HG02885 (cell line): ENCODE measurements around the gene OLAH.
"Not testable (repeated sequence)": the region's sequence is repeated elsewhere in the genome, so short reads cannot be mapped to it uniquely, and the experiment has no call there.

Experiments
- ATAC-seq: cut with Tn5 transposase; IDR thresholded peaks from one replicate; pipeline ENCODE4 v1.9.1; 2021; ENCODE audit warnings: mild to moderate bottlenecking; ENCODE audit not compliant: unreplicated experiment, poor library complexity

OLAH gene

DNA sequence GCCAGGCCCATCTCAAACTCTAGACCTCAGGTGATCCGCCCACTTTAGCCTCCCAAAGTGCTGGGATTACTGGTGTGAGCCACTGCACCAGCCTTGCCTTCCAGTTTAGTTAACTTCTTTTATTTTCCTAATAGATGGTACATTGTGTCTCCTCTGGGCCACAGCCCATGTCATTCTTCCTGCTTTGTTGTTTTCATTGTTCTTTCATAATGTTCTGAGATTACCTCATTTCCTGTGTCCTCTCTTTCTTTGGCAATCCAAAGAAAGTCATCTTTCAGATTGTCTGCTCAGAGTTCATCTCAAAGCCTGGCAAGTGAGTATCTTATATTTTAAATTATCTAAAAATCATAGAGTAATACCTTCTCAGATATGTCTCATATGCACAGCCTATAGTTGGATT lies at the start of gene OLAH:
Gene OLAH (plus strand): TSS at position 270 of the 400 bp plus-strand sequence. CDS start 3,346 bp downstream, outside the sequence.
- no peak for ATAC-seq

DNA sequence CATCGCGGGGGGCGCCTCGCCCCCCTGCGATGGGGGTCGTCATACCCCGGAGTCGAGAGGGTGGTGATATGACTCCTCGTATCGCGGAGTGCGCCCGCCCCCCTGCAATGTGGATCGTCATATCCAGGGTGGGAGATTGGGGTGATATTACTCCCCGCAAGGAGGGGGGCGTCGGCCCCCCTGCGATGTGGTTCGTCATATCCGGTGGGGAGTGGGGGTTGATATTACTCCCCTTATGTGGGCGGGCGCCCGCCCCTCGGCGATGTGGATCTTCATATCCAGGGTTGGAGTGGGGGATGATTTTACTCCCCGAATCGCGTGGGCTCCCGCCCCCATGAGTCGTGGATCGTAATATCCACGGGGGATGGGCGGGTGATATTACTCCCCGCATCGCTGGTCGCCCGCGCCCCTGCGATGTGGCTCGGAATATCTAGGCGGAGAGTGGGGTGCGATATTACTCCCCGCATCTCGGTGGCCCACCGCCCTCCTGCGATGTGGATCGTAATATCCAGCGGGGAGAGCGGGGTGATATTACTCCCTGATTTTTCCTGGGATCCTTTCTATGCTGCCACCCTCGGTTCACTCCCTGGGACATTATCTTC lies 47.7 kb upstream of the OLAH start:
- ATAC-seq: no peak

DNA sequence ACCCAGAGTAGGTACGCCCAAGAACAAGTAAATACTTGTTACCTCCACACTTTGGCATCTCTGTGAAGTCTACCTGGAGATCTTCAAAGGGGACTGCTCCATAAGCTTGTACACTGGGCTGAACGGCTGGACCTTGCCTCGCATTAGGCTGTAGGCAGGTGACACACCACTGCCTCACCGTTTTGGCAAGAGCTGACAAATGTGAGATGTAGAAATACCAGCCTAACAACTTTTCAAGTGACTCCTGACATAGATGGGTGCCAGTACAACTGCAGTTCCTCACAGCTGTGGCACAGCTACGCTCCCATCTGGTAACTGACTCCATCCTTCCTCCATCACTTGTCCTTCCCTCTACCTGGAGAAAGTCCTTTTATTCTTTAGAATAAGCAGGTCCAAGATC lies 30.2 kb upstream of the OLAH start:
- ATAC-seq: not testable (repeated sequence)

DNA sequence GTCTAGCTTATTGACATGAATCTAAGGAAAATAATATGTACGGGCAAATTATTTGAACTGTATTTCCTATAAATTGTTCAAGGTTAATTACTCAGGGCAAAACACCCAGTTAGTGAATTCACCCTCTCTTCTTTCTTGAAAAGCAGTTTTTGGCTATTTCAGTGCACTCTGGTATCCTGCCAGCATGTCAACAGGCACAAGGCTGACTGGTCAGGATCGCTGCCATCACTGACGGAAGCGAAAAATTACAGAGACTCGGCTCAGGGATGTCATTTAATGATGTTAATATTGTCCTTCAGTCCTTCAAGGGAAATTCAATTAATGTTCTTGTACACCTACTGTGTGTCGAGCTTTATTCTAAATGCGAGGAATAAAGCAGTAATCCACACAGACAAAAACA lies 28.3 kb upstream of the OLAH start:
- no peak for ATAC-seq

DNA sequence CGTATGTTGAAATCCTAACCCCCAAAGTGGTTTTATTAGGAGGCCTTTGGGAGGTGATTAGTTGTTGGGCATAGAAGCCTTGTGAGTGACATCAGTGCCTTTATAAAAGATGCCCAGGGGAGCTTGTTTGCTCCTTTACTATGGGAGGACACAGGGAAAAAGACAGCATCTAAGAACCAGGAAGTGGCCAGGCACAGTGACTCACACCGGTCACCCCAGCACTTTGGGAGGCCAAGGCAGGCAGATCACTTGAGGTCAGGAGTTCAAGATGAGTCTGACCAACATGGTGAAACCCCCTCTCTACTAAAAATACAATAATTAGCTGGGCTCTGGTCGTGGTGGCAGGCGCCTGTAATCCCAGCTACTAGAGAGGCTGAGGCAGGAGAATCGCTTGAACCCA lies 22.8 kb upstream of the OLAH start:
- not testable (repeated sequence) for ATAC-seq

DNA sequence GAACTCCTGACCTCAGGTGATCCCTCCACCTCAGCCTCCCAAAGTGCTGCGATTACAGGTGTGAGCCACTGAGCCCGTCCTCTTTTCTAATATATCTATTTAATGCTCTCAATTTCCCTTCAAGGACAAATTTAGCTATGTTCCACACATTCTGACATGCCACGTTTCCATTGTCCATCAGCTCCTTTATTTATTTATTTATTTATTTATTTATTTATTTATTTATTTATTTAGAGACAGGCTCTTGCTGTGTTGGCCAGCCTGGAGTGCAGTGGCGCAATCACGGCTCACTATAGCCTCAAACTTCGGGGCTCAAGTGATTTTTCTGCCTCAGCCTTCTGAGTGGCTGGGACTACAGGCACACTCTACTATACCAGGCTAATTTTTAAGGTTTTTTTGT lies 20.7 kb upstream of the OLAH start:
- ATAC-seq: not testable (repeated sequence)

DNA sequence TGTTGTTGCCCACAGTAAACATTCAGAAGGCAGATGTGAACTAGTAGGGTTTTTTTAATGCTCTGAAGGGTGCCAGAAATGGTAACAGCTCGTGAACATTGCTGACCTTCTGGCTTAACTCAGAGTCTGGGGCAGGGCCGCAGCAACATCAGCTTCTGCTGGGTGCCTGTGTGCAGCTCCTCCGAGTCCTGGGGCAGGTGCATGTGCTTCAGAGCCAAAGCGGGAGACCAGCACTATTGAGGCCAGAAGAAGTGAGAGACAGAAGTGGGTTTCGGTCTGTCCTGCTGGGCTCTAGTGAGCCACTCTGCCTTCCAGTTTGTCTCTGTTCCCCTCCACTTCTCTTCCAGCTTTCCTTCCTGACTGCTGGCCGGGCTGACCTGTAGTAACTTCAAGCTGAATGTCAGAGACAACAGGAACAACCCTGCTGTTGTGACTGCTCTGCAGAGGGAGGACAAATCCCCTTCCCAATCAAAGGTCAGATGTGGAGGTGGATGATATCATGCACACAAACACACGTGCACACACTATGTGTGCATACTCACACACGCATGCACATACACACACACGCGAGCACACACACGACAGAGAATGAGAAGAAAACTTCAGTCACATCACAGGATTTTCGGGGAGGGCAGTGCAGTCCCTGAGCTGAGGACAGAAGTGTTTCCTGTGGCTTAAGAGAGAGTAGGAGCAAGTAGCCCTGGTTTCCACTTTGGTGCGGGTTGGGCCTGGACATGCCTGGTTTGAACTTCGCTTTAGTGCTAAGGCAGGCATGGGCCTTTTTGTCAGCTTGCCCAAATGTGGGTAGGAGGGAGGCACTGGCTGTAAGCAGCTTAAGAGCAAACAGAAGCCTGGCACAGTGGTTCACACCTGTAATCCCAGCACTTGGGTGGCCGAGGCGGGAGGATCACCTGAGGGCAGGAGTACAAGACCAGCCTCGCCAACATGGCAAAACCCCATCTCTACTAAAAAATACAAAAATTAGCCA lies 19.4 kb upstream of the OLAH start:
- not testable (repeated sequence) for ATAC-seq

DNA sequence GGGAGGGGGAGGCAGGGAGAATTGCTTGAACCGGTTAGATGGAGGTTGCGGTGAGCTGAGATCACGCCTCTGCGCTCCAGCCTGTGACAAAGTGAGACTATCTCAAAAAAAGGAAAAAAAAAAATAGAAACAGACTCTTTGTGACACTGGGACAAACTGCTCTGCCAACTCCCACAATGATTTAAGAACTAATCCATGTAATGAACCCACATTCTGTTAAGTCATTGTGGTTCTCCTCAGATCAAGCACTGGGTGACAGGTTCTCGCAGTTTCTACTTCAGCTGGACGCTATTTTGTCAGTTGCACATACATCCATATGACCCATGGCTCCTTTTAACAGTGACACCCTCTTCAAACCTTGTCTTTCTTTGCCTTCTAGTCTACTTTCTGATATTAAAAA lies 18.7 kb upstream of the OLAH start:
- ATAC-seq: not testable (repeated sequence)

DNA sequence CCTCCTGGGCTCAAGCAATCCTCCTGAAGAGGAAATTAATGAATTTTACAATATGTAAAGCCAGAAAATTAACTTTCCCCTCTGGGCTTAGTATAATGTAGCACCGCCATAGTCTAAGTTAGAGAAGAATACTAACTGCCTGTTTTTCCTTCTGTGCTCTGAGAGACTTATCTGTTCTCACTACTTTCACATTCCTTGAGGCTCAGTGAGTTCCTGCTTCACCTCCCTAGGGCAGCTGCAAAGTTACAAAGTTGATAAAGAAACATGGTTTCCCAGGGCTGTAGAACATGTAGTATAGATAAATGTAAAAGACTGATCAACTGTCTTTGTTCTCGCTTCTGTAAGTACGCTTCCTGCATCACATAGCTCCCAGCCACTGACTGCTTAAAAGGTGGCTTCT lies 16.0 kb upstream of the OLAH start:
- ATAC-seq: no peak

DNA sequence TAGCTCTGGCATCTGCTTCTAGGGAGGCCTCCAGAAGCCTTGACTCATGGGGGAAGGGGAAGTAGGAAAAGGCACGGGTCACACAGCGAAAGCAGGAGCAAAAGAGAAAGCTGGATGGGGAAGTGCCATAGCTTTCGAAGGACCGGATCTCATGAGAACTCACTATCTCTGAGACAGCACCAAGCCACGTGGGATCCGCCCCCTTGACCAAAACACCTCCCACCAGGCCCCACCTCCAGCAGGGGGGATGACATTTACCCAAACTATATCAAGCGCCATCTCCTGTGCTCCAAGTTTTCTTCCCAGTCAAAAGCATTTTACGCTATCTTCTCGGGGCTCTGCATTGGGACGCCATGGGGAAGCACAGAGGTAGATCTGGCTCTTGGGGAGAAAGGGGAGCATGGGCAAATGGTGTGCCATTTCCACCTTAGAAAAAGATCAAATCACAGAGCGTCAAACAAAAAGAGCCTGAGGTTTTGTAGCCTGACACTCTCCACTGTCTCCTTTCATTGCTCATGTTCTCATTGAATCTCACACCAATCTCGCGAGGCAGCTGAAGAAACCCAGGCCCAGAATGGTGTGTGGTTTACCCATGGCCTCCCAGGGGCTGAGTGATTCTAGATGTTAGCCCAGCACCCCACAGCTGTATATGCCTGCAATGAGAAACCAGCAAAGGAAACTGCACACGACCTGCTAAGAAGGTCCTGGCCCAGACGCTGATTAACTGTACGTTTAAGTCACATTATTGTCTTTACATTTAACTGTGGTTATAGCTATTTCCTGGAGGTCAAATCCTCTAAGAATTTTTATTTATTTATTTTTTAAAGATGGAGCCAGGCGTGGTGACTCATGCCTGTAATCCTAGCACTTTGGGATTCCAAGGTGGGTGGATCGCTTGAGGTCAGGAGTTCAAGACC lies 8.1 kb upstream of the OLAH start:
- no peak for ATAC-seq

DNA sequence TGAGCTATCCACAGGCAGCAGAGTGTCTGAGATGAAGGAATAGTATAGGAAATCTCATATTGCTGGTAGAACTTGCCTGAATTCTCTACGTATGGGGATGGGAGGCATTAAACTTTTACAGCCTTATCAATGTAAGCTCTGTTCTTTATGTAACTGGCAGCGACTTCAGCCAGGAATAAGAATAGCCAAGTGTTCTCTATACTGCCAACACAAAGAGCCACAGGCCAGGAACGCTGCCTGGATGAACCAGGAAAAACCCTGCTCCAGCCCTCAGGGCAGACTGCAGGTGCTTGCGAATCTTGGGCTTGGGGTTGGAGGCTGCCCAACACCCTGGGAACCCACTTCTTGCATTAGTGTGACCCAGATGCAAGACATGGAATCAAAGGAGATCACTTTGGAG lies 6.1 kb upstream of the OLAH start:
- ATAC-seq: no peak

DNA sequence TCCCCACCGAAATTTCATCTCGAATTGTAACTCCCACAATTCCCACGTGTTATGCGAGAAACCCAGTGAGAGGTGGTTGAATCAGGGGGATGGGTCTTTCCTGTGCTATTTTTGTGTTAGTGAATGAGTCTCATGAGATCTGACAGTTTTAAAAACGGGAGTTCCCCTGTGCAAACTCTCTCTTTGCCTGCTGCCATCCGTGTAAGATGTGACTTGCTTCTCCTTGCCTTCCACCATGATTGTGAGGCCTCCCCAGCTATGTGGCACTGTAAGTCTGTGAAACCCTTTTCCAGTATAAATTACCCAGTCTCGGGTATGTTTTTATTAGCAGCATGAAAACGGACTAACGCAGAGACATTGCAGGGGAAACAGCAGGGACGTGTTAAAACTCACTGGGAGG lies 5.3 kb upstream of the OLAH start:
- no peak for ATAC-seq

DNA sequence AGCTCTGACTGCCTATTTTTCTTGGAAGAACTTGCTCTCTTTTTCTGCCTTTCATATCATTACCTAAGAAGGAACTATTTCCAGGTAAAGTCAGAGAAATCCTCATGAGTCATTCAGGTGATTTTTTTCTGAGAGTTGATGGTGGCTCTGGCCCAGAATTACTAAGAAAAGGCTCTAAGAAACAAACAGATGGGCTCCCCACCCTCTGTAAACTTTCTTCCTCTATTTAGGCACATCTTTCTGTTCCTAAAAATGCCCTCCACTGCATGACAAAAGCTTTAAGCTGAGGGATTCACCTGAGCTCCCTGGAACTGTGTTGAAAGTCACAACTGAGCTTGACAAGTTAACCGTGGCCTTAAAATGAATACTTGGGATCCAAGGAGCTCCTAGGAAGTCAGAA lies 1.6 kb downstream of the OLAH start:
- no peak for ATAC-seq

DNA sequence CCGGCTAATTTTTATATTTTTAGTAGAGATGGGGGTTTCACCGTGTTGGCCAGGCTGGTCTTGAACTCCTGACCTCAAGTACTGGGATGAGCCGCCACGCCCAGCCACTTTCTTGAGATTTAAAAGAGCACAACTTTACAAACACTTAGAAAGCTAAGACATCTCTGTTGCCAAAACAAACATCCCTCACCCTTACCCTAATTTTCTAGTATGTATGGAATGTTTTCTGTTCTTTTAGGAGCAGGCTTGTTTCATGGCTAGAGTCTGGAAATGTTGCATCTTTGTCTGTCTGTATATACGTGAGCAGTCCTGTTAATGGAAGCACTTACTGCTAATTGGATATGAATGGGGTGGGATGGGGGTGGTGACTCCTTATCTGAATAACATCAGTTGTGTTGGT lies 2.9 kb downstream of the OLAH start:
- ATAC-seq: no peak

DNA sequence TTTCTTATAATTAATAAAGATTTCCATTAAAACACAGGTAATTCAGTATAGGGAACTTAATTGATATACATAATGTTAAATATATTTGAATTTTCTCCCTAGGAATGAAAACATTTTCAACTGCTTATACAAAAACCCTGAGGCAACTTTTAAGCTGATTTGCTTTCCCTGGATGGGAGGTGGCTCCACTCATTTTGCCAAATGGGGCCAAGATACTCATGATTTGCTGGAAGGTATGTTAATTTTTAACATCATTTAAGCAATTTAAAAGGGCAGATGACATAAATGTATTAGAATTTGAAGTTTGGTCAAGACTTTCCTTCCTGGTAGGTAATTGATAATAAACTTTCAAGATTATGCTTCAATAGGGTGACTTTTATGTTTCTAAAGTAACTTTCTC lies 5.8 kb downstream of the OLAH start:
- ATAC-seq: no peak

DNA sequence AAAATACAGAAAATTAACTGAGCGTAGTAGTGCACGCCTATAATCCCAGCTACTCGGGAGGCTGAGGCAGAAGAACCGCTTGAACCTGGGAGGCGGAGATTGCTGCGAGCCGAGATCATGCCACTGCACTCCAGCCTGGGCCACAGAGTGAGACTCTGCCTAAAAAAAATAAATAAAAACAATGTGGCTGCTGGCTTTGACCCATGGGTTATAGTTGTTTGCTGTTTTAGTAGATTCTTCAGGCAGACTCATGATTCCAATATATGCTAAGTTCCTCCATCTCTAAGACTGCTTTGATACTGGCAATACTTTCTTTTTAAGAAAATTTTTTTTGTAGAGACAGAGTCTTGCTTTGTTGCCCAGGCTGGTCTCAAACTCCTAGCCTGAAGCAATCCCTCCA lies 8.4 kb downstream of the OLAH start:
- ATAC-seq: no peak

DNA sequence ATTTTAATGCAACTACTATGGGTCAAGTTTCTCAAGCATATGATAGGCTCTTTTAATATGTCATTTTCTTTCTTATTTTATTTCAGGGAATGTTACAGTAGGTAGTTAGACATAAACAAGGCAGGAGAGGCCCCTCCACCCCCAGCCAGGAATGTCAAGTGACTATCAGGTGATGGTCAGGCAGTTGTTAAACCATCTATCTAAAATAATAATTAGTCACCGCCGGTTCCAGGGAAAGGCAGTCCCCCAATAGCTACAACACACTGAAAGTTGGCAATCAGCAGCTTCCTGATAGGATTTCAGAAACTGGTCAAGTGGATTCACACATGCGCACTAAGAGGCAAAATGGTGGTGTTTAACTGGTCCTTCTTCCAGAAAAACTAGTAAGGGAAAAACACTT lies 9.3 kb downstream of the OLAH start:
- ATAC-seq: no peak

DNA sequence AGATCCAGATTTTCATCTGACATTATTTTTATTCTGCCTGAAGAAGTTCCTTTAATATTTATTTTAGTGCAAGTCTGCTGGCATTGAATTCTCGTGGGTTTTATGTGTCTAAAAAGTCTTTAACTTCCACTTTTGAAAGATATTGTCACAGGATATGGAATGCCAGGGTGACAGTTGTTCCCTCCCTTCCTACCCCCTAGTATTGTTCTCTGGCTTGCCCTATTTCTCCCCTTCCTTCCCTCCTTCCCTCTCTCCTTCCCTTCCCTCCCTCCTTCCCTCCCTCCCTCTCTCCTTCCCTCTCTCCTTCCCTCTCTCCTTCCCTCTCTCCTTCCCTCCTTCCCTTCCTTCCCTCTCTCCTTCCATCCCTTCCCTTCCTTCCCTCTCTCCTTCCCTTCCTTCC lies 14.9 kb downstream of the OLAH start:
- no peak for ATAC-seq

DNA sequence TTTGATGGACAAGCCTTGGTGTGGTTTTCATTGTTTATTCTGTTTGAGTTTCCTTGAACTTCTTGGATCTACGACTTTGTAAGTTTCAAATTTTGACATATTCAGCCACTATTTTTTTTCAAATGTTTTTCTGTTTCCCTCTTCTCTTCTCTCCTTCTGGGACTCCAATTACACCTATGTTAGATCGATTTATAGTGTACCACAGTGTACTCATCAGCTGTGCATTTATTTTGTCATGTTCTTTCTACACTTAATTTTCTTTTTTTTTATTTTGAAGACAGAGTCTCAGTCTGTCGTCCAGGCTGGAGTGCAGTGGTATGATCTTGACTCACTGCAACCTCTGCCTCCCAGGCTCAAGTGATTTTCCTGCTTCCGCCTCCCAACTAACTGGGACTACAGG lies 16.2 kb downstream of the OLAH start:
- ATAC-seq: no peak

DNA sequence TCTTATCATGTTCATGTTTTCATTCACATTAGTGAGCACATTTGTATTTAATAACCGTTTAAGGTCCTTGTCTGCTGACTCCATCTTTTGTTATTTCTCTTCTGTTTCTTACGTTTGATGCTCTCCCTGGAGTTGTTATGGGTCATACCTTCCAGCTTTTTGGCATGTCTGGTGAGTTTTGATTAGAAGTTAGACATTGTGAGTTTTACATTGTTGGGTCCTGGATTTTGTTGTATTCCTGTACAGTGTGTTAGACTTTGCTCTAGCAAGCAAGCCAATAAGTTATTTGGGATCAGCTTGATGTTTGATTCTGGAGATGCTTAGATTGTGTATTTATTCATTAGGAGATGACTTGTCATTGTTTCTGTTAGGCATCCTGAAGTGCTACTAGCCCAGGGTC lies 16.9 kb downstream of the OLAH start:
- no peak for ATAC-seq

DNA sequence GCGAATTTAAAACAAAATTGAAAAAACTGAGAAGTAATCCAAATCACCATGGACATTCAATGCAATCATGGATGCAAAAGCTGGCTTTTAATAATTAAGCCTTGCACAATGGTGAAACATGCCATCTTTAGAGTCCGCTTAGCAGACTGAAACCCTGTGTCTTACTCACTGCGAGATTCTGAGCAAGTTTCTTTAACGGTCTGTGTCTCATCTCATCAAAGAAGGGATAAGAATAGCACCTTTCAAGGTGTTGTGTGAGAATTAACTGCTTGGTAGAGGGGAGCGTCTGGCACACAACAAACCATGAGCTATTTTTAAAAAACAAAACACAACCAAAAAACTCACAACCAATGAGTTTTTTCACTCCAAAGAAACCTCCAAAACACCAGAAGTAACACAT lies 23.4 kb downstream of the OLAH start:
- no peak for ATAC-seq
